ENCODE data around the gene C14orf93. TPM values are rescaled to one million over a fixed set of nuclear protein-coding genes. Genes with fewer than 3 reads are reported as not detected.
"Not testable (repeated sequence)": the region's sequence is repeated elsewhere in the genome, so short reads cannot be mapped to it uniquely, and the experiment has no call there.

Gene C14orf93
- total RNA-seq, 2 experiments from 2014 or later = 10.5 to 11.1 TPM

GRCh38 chr14:22962061-22962676 is 47.8 kb downstream of the C14orf93 start:
- no peaks in the 10 kb centered on the region for H3K9me3 Mint-ChIP-seq
- H3K27me3 Mint-ChIP-seq = no peaks in the 10 kb centered on the region
- H3K4me1 Mint-ChIP-seq = peaks cover 3% of the 10 kb centered on the region
- no peak overlapping the region for H3K27ac Mint-ChIP-seq
- H3K4me3 Mint-ChIP-seq = no peak overlapping the region
- H3K36me3 Mint-ChIP-seq = no peaks in the 10 kb centered on the region
- no peak for DNase-seq

DNA sequence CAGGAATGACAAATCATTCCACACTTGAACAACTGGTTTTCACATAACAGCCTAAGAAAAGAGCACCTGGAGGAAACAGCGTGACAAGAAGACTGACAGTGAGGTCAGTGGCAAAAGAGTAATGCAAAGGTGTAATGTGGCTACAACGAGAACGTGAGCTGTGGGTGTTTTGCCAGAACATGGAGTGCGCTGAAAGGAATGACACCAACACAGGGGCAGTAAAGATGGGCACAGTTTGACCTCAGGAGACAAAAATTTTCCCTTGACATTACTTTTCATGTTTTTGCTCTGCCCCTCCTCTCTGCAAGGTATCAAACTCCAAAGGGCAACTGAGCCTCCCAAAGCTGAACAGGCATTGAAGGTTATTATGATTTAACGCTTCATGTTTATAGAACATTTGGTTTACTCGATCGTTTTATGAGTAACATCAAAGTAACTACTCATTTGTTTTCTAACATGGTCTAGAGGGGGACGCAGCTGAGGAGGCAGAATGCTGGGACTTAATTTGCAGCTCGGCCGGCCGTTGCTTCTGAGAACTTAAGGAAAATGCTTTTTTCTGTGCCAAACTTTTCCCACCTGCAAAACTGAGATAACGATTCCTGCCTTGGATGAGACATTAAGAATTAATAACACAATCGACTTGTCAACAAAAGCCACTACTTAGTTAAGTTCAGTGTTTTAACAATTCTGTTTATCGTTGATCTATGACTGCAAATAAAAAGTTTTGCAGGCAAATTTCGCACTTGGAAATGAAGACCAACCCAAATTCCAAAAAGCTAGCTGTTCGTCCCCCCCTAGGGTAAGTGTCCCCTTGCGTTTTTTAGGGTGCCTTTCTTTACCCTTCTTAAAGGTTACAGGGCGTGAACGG is 54.0 kb downstream of the C14orf93 start:
- no peak for DNase-seq
- H3K4me3 Mint-ChIP-seq = peak overlapping the region; percentile 95
- H3K4me1 Mint-ChIP-seq = peaks cover 16% of the 10 kb centered on the region
- peaks cover 20% of the 10 kb centered on the region for H3K36me3 Mint-ChIP-seq
- peak overlapping the region; percentile 93 for H3K27ac Mint-ChIP-seq
- H3K9me3 Mint-ChIP-seq = no peaks in the 10 kb centered on the region
- no peaks in the 10 kb centered on the region for H3K27me3 Mint-ChIP-seq

- no peak for DNase-seq
- Mint-ChIP-seq H3K4me1 (peaks cover 15% of the 10 kb centered on the region), H3K9me3 (no peaks in the 10 kb centered on the region), H3K4me3 (no peak overlapping the region), H3K36me3 (peaks cover 33% of the 10 kb centered on the region), H3K27me3 (no peaks in the 10 kb centered on the region), H3K27ac (no peak overlapping the region)
These were observed 57.5 kb downstream of the C14orf93 start for GRCh38 chr14:22952418-22952817.

DNA sequence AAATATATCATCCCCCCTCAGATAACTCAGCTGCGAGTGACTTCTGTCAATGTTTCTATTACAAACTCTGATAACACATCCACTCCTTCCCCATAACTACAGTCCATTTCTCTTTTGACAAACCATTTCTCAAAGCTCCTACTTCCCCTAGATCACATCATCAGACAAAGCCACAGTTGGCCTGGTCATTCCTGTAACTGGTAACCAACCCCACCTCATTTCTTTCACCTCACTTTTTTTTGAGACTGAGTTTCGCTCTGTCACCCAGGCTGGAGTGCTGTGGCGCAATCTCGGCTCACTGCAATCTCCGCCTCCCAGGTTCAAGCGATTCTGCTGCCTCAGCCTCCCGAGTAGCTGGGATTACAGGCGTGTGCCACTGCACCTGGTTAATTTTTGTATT is 58.1 kb downstream of the C14orf93 start:
- not testable (repeated sequence) for H3K9me3 Mint-ChIP-seq, DNase-seq, H3K4me3 Mint-ChIP-seq, H3K27me3 Mint-ChIP-seq, H3K27ac Mint-ChIP-seq
- H3K36me3 Mint-ChIP-seq = peaks cover 38% of the 10 kb centered on the region
- peaks cover 13% of the 10 kb centered on the region for H3K4me1 Mint-ChIP-seq

GRCh38 chr14:22945642-22946041 is 64.3 kb downstream of the C14orf93 start:
- H3K4me1 Mint-ChIP-seq = no peaks in the 10 kb centered on the region
- H3K36me3 Mint-ChIP-seq = peaks cover 24% of the 10 kb centered on the region
- no peak overlapping the region for H3K27ac Mint-ChIP-seq
- no peak overlapping the region for H3K4me3 Mint-ChIP-seq
- DNase-seq = no peak
- H3K27me3 Mint-ChIP-seq = no peaks in the 10 kb centered on the region
- H3K9me3 Mint-ChIP-seq = no peaks in the 10 kb centered on the region

GRCh38 chr14:22939684-22940083 is 70.3 kb downstream of the C14orf93 start:
- Mint-ChIP-seq H3K27ac (no peak overlapping the region), H3K4me3 (no peak overlapping the region), H3K9me3 (no peaks in the 10 kb centered on the region), H3K27me3 (no peaks in the 10 kb centered on the region), H3K4me1 (no peaks in the 10 kb centered on the region), H3K36me3 (peaks cover 10% of the 10 kb centered on the region)
- no peak for DNase-seq

Other genes starting within 250 kb of the C14orf93 start
- gene OXA1L, start 243.5 kb downstream of the C14orf93 start, total RNA-seq = 100 to 1,000 TPM; 133 to 140 TPM
- 1 to 10 TPM in 1 of 2 experiments, under 1 TPM in 1; 0.56 to 1.0 TPM for gene SLC7A7, start 194.7 kb downstream of the C14orf93 start, total RNA-seq
- 100 to 1,000 TPM; 154 to 170 TPM for gene MRPL52, start 180.3 kb downstream of the C14orf93 start, total RNA-seq
- gene MMP14, start 173.6 kb downstream of the C14orf93 start, total RNA-seq = 1 to 10 TPM; 1.1 to 1.8 TPM
- gene LRP10, start 138.4 kb downstream of the C14orf93 start, total RNA-seq = 10 to 100 TPM; 17.6 to 18.7 TPM
- gene REM2, start 126.9 kb downstream of the C14orf93 start, total RNA-seq = under 1 TPM; 0.14 to 0.19 TPM
- 10 to 100 TPM; 66.2 to 67.2 TPM for gene RBM23, start 91.0 kb downstream of the C14orf93 start, total RNA-seq
- 100 to 1,000 TPM; 169 to 190 TPM for gene PRMT5, start 80.8 kb downstream of the C14orf93 start, total RNA-seq
- 10 to 100 TPM; 51.9 to 53.6 TPM for gene HAUS4, start 53.1 kb downstream of the C14orf93 start, total RNA-seq
- 1 to 10 TPM in 1 of 2 experiments, under 1 TPM in 1; 0.90 to 1.0 TPM for gene AJUBA, start 27.6 kb downstream of the C14orf93 start, total RNA-seq
- 100 to 1,000 TPM; 162 to 164 TPM for gene PSMB5, start 24.8 kb upstream of the C14orf93 start, total RNA-seq
- gene PSMB11, start 32.1 kb upstream of the C14orf93 start, total RNA-seq = not detected
- gene CDH24, start 47.4 kb upstream of the C14orf93 start, total RNA-seq = under 1 TPM; 0.49 to 0.52 TPM
- 100 to 1,000 TPM; 160 to 174 TPM for gene ACIN1, start 85.0 kb upstream of the C14orf93 start, total RNA-seq
- 10 to 100 TPM; 52.0 to 57.0 TPM for gene C14orf119, start 85.4 kb upstream of the C14orf93 start, total RNA-seq
- not detected for gene CIROP, start 94.8 kb upstream of the C14orf93 start, total RNA-seq
- under 1 TPM; 0.45 to 0.68 TPM for gene CEBPE, start 109.1 kb upstream of the C14orf93 start, total RNA-seq
- gene SLC7A8, start 173.5 kb upstream of the C14orf93 start, total RNA-seq = 1 to 10 TPM; 2.5 to 2.8 TPM
- gene RNF212B, start 227.8 kb upstream of the C14orf93 start, total RNA-seq = not detected

All from activated naive CD8-positive, alpha-beta T cell treated with anti-CD3 and anti-CD28 coated beads for 36 hours (primary cell).